NCI-H69 (cell line): ENCODE data around the gene BMPR1A.
"Not testable (repeated sequence)": the region's sequence is repeated elsewhere in the genome, so short reads cannot be mapped to it uniquely, and the experiment has no call there.

ENCODE experiments used
- DNase-seq: peaks from one replicate; lab custom pipeline; 2025; lab: John Stamatoyannopoulos, UW

Gene BMPR1A

DNA sequence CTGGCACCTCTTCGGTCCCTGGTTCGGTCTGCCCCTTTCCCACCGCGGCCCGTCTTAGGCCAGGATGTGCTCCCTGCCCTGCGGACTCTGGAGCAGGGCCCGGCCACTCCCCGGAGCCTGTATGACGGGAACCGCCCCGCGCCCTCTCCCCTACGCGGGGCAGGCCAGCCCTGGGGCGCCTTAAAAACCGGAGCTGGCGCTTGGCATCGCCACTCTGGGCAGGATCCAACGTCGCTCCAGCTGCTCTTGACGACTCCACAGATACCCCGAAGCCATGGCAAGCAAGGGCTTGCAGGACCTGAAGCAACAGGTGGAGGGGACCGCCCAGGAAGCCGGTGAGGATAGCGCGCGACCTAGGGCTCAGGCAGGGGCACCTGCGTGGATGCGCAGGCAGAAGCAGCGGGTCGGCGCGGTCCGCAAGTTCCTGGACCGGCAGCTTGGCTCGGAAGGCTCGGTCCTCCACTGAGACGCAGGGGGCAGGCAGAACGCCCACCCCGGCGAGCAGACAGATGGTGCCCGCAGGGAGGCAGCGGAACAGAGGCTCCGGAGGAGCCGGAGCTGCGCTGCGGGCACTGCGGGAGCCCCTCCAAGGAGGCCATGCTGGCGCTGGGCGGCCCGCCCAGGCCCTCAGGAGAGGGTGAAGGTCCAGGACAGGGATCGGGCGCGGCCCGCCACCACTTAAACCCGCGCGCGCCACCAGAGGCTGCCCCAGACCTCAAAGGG is 212.0 kb downstream of the BMPR1A start, which contains the start of gene ADIRF:
Gene ADIRF, plus strand, starts transcription at position 212 of the 723 bp plus-strand sequence. Its CDS starts 63 bp downstream, at position 275.
- peak; percentile 21 for DNase-seq

GRCh38 chr10:86968994-86969355 is 212.6 kb downstream of the BMPR1A start:
- no peak for DNase-seq

DNA sequence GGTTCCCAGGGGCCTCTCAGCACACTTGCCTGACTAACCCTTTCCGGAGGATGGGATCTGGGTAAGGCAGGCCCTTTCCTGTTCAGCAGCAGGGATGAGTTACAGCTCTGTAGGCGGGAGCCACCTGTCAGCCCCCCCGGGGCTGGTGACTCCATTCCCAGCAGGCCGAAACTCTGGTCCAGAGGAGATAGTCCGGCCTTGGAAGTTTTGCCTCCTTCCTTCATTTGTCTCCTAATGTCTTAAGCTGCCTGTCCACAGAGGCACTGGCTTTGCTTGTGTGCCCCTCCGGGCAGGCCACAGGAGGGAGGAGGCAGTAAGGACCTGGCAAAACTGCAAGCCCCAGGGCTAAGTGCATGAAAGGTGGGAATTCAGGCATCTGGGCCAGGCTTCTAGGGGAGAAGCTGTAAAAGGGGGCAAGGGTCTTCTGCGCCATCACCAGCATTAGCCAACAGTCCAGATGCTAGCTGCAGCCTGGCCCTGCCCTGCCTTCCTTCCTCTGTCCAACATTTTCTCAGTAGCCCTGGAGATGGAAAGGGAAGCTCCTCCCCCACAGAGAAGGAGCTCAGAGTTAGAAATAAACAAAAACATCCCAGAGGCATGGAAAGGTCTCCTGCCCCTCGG is 213.1 kb downstream of the BMPR1A start:
- DNase-seq: peak; percentile 20

- no peak for DNase-seq
Measured at GRCh38 chr10:86970162-86970981, 214.0 kb downstream of the BMPR1A start.

DNA sequence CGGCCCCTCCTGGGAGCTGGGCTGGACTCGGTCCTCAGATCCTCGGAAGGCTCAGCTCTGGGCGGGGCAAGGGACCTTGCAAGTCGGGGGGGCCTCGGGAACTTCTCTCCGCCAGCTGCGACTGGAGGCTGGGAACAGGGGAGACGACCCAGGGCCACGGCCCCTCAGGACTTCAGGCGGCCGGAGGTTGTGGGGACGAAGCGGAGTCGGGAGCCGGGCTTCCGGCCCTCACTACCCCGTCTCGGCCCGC is 214.5 kb downstream of the BMPR1A start:
- no peak for DNase-seq

GRCh38 chr10:86971232-86971991 is 215.0 kb downstream of the BMPR1A start:
- peak; percentile 88 for DNase-seq

DNA sequence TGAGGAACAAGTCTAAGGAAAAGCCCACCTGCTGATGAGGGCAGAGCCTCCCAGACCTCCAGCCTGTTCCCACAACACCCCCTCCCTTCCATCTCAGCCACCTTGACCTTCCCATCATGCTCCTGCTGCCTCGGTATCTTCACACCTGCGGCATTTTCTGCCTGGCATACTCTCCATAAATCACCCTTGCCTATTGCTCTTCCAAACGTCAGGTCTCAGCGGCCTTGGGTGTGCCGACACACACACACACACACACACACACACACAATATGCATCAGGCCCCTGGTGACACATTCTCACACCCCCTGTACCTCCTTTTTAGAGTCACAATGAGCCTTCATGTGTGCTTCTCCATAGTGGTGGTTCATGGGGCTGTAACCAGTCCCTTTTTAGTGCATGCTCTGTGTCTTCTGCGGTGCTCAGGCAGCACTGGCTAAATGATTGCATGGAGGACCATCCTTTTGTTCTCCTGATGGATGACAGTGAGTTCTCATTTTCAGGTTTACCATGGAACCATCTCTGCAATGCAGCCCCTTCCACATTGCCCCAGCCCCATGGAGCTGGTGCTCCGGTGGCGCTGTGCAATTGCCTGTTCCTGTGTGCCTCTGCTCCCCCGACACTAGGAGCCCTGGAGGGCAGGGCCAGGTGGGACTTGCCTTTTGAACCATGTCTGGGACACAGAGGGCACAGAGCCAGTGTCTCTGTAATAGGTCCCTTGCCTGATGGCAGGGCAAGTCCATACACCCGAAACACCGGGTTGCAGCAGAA is 216.4 kb downstream of the BMPR1A start:
- DNase-seq: no peak

GRCh38 chr10:86974484-86974883 is 218.1 kb downstream of the BMPR1A start:
- no peak for DNase-seq

DNA sequence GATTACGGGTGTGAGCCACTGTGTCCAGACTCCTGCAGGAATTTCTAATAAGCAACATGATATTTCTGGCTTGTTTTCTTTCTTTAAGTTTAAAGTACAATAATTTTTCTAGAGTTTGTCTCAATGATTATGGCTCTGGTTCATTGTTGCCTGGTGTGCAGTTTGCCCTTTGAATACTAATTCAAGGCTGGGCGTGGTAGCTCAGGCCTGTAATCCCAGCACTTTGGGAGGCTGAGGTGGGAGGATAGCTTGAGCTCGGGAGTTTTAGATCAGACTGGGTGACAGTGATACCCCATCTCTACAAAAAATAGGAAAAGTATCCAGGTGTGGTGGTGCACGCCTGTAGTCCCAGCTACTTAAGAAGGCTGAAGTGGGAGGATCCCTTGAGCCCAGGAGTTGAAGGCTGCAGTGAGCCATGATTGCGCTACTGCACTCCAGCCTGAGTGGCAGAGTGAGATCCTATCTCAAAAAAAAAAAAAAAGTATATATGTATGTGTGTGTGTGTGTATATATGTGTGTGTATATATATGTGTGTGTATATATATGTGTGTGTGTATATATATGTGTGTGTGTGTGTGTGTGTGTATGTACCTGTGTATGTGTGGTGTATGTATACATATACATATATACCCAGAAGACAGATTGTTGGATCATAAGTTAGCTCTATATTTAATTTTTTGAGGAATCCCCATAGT is 220.1 kb downstream of the BMPR1A start:
- DNase-seq: no peak

DNA sequence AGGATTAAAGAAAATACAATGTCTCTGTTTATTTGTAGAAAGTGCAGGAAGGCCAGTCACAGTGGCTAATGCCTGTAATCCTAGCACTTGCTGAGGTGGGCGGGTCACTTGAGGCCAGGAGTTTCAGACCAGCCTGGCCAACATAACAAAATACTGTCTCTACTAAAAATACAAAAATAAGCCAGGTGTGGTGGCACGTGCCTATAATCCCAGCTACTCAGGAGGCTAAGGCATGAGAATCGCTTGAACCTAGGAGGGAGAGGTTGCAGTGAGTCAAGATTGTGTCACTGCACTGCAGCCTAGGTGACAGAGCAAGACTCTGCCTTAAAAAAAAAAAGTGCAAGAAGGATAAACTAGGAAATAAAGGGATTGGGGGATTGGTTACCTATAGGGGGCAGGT is 222.0 kb downstream of the BMPR1A start:
- DNase-seq: not testable (repeated sequence)

GRCh38 chr10:86979296-86979818 is 222.9 kb downstream of the BMPR1A start:
- no peak for DNase-seq

GRCh38 chr10:86979977-86980448 is 223.6 kb downstream of the BMPR1A start:
- no peak for DNase-seq

- DNase-seq: not testable (repeated sequence)
Measured at GRCh38 chr10:86981020-86981419, 224.6 kb downstream of the BMPR1A start.

GRCh38 chr10:86981716-86982115 is 225.3 kb downstream of the BMPR1A start:
- DNase-seq: no peak
